LNCAP (cell line): ENCODE data around the gene GSTT4.

Source experiments
- TF ChIP-seq, protein P1 (sequence below): fragments of 450-650 bp; IDR thresholded peaks from 2 replicates; pipeline ENCODE4 v1.5.1; 2017; ENCODE audit warnings: mild to moderate bottlenecking

The GSTT4 gene

DNA sequence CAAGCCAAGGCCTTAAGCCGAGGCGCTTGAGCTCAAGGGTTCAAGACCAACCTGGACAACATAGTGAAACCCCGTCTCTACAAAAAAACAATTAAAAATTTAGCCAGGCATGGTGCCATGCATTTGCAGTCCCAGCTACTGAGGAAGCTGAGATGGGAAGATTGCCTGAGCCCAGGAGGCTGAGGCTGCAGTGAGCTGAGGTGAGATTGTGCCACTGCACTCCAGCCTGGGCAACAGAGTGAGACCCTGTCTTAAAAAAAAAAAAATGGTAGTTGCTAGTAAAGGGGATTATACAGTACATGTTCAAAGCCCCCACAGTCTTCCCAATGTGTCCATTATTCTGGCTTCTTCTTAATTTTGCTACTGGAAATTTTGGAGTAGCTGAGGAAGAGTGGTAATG, 24.1 kb upstream of the GSTT4 start:
- TF ChIP-seq, protein P1, sequence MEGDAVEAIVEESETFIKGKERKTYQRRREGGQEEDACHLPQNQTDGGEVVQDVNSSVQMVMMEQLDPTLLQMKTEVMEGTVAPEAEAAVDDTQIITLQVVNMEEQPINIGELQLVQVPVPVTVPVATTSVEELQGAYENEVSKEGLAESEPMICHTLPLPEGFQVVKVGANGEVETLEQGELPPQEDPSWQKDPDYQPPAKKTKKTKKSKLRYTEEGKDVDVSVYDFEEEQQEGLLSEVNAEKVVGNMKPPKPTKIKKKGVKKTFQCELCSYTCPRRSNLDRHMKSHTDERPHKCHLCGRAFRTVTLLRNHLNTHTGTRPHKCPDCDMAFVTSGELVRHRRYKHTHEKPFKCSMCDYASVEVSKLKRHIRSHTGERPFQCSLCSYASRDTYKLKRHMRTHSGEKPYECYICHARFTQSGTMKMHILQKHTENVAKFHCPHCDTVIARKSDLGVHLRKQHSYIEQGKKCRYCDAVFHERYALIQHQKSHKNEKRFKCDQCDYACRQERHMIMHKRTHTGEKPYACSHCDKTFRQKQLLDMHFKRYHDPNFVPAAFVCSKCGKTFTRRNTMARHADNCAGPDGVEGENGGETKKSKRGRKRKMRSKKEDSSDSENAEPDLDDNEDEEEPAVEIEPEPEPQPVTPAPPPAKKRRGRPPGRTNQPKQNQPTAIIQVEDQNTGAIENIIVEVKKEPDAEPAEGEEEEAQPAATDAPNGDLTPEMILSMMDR = no peak

DNA sequence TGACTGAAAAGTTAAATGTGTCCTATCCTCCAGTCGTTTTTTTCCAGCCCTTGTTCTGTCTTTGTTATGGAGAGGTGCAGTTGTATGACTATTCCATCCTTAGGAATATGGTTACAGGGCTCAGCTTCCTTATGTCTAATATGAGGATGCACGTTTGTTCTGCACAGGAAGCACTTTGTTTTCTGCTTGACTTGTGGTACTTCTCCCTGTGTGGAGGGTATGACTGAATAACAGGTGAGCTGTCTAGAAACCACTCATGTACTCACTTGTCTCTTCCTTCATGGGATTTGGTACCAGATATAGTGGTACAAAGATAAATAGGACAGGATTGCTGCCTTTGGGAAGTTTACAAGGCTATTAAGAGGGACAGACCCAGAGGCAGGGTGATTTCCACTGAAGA, 23.3 kb upstream of the GSTT4 start:
- TF ChIP-seq, protein P1 = no peak

DNA sequence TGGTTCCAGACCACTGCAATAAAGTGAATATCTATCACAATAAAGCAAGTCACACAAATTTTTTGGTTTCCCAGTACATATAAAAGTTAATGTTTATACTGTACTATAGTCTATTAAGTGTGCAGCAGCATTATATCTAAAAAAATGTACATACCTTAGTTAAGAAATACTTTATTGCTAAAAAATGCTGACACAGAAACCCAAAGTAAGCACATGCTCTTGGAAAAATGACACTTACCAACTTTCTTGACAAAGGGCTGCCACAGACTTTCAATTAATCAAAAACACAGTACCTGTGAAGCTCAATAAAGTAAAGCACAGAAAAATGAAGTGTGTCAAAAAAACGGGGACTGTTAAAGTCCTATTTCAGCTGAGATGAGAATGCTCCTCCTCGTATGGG, 22.7 kb upstream of the GSTT4 start:
- TF ChIP-seq, protein P1 = no peak

DNA sequence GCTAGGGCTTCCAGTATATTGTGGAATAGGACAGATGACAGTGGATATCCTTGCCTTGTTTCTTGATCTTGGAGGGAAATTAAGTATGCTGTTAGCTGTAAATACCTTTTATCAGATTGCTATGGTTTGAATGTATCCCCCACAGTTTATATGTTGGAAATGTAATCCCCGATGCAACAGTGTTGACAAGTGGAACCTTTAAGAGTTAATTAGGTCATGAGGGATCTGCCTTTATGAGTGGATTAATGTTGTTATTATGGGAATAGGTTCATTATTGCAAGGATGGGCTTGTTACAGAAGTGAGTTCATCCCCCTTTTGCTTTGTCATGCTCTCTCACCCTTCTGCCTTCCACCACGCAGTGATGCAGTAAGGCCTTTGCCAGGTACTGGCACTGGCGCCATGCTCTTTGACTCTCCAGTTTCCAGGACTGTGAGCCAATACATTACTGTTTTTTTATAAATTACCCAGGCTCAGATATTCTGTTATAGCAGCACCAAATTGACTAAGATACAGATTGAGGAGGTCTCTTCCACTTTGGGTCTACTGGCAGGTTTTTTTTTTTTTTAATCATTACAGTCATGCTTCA, 22.2 kb upstream of the GSTT4 start:
- TF ChIP-seq, protein P1 = no peak

DNA sequence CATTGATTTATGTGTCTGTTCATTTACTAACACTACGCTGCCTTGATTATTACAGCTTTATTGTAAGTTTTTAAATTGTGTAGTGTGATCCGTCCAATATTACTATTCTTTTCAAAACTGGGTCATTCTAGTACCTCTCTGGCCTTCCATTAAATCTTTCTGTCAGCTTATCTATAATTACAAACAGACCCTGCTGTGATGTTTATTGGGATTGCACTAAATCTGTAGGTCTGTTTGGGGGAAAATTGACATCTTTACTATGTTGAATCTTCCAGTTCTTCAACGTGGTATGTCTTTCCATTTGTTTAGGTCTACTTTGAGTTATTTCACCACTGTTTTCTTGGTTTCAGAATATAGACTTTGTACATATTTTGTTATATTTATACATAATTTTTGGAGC, 21.5 kb upstream of the GSTT4 start:
- TF ChIP-seq, protein P1 = no peak

DNA sequence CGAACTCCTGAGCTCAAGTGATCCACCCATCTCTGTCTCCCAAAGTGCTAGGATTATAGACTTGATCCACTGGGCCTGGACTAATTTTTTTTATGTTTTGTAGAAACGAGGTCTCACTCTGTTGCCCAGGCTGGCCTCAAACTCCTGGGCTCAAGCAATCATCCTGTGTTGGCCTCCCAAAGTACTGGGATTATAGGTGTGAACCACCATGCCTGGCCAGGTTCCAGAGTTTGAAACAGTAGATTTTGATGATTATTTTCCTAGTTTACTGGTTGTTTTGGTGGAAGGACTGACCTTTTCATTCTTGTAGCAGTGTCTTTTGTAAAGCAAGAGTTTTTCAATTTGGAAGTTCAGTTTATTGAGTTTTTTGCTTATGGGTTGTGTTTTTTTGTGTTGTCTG, 20.8 kb upstream of the GSTT4 start:
- TF ChIP-seq, protein P1 = no peak

DNA sequence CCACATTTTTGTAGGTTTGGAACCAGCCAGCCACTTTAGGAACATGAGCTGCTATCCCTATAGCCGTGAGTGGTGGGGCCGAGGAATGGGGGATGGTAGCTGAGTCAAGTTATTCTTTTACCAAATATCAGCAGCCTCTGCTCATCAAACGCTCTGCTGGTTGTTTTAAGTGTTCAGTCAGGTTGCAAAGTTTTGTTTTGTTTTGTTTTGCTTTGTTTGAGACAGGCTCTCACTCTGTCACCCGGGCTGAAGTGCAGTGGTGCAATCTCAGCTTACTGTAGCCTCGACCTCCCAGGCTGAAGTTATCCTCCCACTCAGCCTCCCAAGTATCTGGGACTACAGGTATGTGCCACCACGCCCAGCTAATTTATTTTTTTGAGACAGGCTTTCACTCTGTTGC, 20.2 kb upstream of the GSTT4 start:
- TF ChIP-seq, protein P1 = no peak

DNA sequence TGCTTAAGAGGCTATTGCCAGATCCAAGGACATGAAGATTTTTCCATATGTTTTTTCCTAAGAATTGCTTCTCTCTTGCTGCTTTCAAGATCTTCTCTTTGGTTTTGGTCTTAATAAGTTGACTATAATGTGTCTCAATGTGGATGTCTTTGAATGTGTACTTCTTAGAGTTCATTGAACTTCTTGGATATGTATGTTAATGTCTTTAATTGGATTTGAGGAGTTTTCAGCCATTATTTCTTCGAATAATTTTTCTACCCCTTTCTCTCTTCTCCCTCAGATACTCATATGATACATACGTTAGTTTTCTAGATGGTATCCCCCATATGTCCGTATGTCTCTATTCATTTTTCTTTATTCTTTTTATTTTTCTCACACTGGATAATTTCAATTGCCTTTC, 19.1 kb upstream of the GSTT4 start:
- TF ChIP-seq, protein P1 = no peak
